Activated CD8-positive, alpha-beta memory T cell treated with anti-CD3 and anti-CD28 coated beads for 24 hours (primary cell): ENCODE data around the gene MRPL49.
A peak's percentile ranks its signal among the peaks of the same experiment; 100 is the strongest.

Experiments used
- DNase-seq: peaks from one replicate; pipeline ENCODE4 v3.0.0-alpha.2; 2020

The MRPL49 gene

DNA sequence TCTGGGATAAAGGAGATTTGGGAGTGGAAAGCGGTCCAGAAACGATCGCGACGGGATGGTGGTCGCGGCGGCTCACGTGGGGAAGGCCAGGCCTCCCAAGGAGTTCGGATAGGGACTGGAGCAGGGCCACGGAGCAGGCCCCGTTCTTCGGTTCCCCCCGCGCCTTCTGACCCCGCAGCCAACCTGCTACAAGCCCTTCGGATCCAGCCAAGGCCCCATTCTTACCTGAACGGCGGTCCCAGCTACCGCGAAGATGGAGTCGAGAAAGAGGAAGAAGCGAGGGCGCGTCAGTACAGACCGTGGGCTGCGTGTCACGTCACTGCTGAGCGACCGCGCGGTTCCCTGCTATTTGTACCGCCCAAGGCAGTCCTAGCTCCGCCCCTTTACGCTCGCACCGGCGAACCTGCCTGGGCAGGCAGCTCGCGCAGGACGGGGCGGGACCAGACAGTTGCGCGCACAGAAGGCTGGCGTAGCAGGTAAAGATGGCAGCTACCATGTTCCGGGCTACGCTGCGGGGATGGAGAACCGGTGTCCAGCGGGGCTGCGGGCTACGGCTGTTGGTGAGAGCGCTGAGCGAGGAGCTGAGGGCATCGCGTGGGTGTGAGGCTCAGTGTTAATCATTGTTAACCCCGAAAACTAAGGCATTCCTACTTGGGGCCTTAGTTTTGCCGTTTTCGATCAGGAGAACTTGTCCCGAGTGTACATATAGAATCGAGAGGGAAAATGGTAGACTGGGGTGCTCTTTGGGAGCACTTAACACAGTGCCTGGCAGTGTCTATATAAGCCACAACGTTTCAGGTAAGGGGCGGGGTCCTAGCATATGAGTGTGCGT is at the start of gene MRPL49, which contains the start of gene FAU:
TSS of gene MRPL49 (plus strand) at position 457 of the 832 bp plus-strand sequence. CDS start at position 483, 26 bp downstream.
TSS of gene FAU (minus strand) at position 270 of the 832 bp plus-strand sequence. CDS start 321 bp downstream, outside the sequence.
- peak; percentile 98 for DNase-seq

DNA sequence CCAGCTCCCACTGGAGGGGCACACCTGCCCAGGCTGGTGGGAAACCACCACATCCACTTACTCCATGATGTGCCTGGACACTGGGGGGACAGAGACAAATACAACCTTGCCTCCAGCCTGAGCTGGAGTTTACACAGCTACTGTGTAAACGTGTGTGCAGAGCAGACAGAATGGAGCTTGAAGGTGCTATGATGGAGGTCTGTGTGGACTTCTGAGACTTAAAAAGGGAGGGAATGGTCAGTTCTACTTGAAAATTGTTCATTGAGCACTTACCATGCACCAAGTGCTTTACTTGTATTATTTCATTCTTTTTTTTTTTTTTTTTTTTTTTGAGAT is 49.5 kb upstream of the MRPL49 start:
- DNase-seq = no peak

DNA sequence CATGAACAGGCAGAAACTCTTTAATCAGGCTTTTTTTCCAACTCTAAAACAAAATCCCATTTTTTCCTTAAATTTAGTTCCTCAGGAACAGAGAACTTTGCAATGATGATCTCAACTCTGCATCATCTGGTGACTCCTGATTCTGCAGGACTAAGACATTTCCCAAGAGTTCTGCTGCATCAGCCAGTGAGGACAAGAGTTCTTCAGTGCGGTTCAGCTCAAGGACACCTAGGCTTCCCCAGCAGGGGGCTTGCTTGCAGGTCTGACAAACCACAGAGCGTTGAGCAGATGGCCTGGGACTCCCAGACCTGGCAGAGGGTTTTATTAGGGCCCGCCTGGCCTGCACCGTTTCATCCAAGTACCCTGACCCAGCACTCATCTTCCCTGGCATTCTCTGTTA is 44.7 kb upstream of the MRPL49 start:
- DNase-seq = no peak

DNA sequence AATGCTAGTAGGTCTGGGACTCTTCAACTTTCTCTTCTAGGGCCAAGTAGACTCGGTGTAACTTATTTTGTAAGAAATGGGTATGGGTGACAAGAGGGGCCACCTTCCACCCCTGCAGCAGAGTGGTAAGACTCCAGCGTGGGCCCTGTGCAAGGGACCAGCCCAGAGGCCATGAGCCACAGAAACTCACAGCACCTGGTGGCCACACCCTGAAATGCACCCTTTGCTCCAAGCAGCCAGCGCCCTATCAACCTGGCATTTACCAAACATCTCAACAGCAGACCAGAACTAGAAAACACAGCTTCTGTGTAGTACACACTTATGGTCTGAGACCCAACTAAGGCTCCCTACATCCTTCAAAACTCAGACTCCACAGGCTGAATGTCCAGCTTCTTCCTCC is 44.0 kb upstream of the MRPL49 start:
- DNase-seq = peak; percentile 83

DNA sequence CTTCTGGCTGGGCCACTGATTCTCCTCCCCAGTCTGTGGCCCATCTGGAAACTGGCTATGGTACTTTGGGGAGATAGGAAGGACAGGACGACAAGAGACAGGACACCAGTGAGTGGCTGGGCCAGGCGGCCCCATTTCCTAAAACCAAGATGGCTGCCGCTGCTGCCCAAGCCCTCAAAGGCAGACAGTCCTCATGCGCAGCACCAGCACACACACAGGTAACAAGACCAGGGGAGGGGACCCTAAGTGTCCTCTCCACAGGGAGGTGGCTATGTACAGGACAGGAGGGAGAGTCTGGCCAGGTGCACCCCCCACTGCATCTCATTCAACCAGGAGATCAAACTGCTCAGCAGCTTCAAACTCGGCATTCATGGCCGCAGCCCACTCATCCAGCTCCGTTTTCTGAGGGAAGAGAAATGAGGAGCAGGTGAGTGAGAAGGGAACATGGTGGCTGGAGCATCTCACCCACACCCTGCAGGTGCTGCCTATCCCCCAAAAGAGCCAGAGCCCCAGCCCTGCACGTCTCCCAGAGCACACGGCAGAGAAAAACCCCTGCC is 43.3 kb upstream of the MRPL49 start:
- DNase-seq = no peak

DNA sequence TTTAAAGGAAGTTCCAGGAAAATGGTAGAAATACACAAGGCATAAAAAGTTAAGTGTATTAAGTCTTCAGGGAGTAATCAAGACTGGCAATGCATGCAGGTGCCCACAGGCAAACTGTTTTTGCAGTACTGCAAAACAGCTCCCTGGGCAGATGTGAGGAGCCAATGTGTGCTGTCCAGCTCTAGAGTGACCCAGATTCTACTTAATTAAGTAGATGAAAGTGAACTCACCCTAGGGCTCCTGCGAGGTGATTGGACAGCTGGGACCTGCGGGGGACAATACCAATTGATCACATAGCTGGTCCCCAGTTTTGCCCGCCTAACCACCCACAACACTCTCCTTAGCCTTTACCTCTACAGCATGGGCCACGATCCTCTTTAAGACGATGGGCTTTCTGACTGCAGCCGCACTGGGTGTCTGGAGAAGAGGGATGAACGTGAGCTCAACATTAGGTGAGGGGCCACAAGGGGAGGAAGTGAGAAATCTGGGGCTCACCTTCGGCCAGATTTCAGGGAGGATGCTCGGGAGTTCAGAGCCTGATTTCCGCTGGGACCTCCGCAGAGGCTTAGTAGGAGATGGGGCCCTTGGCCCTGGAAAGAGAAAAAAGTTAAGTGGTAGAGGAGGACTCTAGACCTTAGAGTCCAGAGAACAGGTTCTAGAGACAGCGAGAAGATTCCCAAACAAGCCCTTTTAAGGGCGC is 38.8 kb upstream of the MRPL49 start:
- peak; percentile 61 for DNase-seq

DNA sequence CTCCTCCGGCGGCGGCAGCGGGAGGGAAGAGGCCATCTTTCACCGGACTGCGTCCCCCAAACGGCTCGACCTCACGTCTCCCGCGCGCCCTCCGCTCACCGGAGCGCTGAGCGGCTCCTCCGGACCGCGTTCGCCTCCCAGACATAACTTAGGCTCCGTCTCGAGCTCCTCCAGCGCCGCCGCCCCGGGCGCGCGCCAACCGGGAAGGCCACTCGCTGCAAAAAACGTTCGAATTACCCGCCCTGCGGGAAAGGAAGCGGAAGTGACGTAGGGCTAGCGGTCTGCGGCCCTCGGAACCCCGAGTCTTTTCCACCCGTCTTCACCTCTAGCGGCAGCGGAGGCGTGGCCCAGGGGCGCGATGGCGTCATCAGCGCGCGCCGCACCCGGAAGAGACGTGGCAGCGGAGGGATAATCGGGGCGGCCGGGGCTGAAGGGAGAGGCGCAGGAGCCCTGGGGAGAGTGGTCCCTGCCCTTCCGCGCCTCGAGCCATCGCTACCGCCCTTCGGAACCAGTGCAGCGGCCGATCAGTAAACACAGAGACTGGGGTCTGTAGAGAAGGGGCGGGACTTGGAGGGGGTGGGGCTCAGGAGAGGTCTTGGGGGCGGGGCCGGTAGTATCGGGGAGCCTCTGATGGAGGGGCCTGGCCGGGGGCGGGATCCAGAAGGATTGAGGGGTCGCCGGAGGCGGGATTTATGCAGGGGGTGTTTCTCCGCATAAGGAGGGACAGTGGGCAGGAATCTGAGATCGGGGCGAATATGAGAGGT is 38.1 kb upstream of the MRPL49 start, which contains the start of the genes CDCA5 and ZFPL1:
TSS of gene CDCA5 (minus strand) at position 207 of the 764 bp plus-strand sequence. CDS start at position 145, 62 bp downstream.
TSS of gene ZFPL1 (plus strand) at position 389 of the 764 bp plus-strand sequence. CDS start 477 bp downstream, outside the sequence.
- peak; percentile 99 for DNase-seq

DNA sequence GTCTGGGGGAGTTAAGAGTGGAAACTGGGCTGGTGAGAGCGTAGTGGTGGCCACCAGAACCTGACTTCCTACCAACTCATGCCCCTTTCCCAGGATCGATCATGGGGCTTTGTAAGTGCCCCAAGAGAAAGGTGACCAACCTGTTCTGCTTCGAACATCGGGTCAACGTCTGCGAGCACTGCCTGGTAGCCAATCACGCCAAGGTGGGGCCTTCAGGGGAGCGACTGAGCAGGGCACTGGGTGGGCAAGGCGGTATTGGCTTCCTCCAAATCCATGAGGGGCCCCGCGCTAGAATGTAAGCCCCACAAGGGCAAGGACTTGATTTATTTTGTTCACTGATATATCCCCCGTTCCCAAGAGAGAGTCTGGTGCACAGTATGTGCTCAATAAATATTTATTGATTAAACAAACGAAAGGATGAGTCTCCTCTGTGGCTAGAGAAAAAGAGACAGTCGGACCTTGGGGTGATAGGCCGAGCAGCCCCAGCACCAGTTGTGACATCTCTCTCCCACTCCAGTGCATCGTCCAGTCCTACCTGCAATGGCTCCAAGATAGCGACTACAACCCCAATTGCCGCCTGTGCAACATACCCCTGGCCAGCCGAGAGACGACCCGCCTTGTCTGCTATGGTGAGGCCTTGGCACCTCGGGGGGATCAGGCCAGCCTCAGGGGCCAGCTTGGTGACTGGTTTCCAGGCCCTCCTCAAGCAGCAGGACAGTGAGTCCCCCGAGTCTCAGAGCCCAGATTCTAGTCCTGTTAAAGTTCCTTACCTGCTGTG is 37.3 kb upstream of the MRPL49 start:
- DNase-seq = no peak

DNA sequence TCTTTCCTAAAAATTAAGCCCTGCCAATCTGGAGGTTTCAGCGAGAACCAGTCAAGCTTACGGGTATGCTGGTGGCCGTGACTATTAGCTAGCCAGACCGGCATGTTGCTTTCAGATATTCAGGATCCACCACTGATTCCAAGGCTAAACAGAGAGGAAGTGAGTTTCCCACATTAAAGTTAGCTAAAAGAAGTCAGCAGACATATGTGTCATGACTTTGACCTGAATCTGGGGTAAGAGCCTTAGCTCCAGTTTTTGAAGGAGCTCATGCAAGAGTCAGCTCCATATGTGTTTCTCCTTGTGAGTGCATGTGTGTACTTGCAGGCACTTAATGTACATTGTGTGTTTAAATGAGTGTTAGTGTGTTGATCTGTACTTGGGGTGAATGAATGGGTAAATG is 36.7 kb upstream of the MRPL49 start:
- DNase-seq = no peak

DNA sequence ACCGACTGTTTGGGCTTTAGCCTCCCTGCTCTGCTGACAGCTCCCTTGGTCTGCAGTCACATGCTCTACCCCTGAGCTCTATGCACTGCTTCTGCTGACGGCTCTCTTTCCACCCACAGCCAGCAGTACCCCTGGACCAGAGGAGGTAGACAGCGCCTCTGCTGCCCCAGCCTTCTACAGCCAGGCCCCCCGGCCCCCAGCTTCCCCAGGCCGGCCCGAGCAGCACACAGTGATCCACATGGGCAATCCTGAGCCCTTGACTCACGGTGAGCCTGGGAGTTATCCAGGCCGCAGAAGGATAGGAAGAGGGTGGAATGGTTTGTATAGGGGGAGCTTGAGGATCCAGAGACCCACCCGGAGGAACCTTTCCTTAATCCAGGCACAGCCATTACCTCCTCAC is 35.3 kb upstream of the MRPL49 start:
- no peak for DNase-seq

DNA sequence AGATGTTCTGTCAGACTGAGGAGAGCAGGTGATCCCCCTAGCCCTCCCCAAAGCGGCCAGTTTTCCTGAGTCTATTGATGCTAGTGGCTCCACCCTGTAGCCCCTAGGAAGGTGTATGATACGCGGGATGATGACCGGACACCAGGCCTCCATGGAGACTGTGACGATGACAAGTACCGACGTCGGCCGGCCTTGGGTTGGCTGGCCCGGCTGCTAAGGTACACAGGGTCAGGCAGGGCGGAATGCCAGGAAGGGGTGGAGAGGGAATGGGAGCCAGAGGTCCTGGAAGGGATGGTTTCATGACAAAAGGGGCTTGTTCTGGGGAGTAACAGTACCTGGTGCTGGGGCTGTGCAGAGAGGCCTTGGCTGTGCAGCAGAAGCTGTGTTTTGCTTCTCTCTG is 34.9 kb upstream of the MRPL49 start:
- DNase-seq = no peak

DNA sequence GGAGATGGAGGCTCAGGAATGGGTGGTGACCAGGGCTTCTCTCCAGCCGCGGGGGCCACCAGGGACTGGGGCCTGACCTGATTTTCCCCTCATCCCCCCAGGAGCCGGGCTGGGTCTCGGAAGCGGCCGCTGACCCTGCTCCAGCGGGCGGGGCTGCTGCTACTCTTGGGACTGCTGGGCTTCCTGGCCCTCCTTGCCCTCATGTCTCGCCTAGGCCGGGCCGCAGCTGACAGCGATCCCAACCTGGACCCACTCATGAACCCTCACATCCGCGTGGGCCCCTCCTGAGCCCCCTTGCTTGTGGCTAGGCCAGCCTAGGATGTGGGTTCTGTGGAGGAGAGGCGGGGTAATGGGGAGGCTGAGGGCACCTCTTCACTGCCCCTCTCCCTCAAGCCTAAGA is 34.3 kb upstream of the MRPL49 start:
- DNase-seq = no peak

DNA sequence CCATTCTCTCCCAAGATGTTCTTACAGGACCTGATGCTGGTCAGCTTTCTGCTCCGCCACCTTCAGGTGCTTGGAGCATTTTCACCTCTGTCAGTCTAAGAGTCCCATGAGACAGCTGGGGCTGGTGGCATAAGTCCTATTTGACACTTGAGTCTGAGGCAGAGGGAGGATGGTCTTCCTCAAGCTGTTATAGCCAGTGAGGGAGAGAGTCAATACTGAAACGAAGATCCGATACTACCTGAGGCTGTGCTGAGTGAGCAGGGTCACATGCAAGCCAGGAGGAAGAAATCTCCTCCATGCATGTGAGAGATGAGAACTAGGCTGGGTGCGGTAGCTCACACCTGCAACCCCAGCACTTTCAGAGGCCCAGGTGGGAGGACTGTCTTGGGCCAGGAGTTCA is 32.5 kb upstream of the MRPL49 start:
- DNase-seq = no peak

DNA sequence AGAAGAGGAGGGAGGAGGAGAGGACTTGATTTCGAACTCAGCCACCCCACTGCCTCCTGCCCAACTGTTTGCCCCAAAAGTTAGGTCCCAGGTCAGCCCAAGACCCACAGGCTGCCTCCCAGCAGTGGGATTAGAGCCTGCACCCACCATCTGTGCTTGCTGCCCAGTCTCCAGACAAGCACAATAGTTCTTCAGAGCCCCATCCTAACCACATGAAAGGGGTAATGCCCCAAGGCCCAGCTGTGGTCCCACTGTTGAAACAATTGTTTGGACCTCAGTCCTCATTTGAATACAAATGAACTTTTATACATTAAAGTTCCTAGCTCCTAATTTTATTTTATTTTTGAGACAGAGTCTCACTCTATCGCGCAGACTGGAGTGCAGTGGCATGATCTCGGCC is 31.5 kb upstream of the MRPL49 start:
- no peak for DNase-seq

DNA sequence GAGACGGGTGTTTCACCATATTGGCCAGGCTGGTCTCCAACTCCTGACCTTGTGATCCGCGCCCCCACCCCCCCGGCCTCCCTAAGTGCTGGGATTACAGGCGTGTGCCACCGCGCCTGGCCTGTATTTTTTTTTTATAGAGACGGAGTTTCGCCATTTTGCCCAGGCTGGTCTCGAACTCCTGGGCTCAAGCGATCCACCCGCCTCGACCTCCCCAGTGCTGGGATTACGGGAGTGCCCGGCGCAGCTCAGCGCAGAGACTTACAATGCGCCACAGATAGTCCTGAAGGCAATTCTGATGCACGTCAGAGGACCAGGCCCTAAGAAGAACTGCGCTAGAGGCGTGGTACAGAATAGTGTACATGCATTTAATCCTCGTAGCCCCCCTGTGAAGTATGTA is 26.7 kb upstream of the MRPL49 start:
- DNase-seq = no peak

DNA sequence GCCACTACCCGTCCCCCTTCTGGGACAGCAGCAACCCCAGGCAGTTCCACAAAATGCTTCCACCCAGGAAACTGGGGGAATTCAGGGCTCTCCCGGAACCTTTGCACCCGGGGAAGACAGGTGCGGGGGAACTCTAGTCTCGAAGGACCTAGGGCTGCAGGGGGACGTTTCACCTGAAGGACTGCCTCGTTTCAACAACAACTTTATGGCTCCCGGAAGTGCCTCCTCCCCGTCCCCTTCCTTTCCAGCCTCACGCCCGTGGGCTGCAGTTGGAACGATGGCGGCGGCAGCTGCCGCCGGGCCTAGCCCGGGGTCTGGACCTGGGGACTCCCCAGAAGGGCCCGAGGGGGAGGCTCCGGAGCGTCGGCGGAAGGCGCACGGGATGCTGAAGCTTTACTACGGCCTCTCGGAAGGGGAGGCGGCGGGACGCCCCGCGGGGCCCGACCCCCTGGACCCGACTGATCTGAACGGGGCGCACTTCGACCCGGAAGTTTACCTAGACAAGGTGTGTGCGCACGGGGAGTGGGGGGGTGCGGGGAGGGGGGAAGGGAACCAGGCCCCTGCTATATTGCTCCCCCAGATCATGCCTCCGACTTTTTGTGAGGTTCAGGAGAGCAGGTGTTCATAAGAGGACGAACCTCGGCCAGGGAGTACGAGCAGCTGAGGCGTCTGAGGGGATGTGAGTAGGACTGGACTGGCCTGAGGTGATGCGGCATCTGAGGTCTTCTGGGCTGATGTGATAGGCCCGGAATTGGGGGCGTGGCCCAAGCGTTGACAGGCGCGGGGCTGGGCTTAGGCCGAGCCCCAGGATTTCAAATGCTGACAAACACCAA is 25.9 kb upstream of the MRPL49 start, which contains the start of gene VPS51:
TSS of gene VPS51 (plus strand) at position 241 of the 833 bp plus-strand sequence. CDS start at position 278, 37 bp downstream.
- DNase-seq = peak; percentile 92

DNA sequence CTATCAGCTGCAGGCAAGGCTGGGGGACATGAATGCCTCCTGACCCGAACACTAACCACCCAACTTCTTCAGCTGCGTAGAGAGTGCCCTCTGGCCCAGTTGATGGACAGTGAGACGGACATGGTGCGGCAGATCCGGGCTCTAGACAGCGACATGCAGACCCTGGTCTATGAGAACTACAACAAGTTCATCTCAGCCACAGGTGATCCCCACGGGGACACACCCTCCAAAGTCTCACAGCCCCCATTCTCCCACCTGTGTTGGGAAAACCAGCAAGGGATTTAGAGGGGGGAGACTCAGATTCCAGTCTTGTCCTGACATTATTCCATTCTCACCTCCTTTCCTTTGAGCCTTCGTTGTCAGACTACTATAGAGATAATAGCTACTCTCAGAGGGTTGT is 25.2 kb upstream of the MRPL49 start:
- DNase-seq = no peak

DNA sequence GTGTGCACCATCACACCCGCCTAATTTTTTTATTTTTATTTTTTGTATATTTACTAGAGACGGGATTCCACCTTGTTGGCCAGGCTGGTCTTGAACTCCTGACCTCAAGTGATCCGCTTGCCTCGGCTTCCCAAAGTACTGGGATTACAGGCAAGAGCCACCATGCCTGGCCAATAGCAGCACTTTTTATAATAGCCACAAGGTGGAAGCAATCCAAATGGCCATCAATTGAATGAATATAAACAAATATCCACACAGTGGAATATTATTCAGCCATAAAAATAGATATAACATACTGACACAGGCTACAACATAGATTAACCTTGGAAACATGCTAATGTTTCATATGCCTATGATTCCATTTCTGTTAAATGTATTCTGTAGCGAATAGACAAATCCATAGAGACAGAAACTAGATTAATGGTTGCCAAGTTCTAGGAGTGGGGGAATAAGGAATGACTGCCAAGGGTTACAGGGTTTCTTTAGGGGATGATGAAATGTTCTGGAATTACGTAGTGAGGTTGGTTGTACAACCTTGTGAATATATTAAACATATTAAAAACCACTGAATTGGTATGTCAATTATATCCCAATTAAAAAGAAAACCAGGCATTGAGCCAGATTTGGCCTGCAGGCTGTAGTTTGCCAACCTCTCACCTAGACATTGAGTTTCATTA is 21.3 kb upstream of the MRPL49 start:
- DNase-seq = no peak

DNA sequence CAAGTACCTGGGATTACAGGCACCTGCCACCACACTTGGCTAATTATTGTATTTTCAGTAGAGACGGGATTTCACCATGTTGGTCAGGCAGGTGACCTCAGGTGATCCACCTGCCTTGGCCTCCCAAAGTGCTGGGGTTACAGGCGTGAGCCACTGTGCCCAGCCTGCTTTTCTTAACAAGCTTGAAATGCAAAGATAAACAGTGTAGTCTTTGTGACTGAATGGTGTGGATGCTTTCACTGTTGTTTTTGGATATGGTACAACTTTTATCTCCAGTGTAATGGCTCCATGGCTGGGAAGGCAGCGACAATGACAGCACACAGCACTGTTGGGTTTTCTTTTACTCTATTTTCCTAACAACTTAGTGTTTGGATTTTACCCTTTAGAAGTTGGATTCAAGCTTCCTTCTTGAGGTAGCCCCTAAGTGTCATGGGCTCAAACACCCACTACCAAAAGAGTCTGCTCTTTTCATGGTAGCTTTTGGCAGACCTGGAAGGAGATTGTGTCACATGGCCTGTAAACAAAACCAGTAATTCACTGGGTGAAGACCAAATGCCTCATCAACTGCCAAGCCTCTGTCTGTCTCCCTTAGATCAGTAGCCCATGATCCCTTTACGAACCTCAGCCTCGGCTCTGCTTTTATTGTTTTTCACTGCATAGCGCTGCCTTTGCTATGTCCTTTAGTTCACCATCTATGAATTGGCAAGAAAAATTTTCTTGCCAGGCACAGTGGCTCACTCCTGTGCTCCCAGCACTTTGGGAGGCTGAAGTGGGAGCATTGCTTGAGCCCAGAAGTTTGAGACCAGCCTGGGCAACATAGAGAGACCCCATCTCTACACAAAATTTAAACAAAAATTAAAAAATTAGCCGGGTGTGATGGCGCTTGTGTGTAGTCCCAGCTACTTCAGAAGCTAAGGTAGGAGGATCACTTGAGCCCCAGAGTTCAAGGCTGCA is 19.7 kb upstream of the MRPL49 start:
- DNase-seq = no peak
